Adrenal gland (tissue), 12 donors: ENCODE measurements around the gene CYS1. TPM values are rescaled to one million over a fixed set of nuclear protein-coding genes. Genes with fewer than 3 reads are reported as not detected.

Experiments used
- DNase-seq, 7 donors: peaks; one replicate each; pipeline ENCODE4 v3.0.0-alpha.2; 2019 to 2020
- H3K27ac ChIP-seq, 5 donors: fragments of 200-600 bp; sonication (generic) in 4 of 5; 1 replicate in 3 of 5; 2 replicates in 2 of 5; pipeline versions ENCODE4 v1.5.1 to v1.8.0; 2016 to 2020; ENCODE audit warnings: mild to moderate bottlenecking in 1 of 5
- H3K27me3 ChIP-seq: fragments of 200-600 bp; 2 replicates; pipeline ENCODE4 v1.8.0; 2021
- H3K36me3 ChIP-seq, 2 donors: fragments of 200-600 bp; replicated peaks in 1 of 2; 1 replicate in 1 of 2; 2 replicates in 1 of 2; pipeline versions ENCODE4 v1.5.1 to v1.8.0; 2018 to 2022
- H3K4me1 ChIP-seq, 2 donors: fragments of 200-600 bp; replicated peaks in 1 of 2; 1 replicate in 1 of 2; 2 replicates in 1 of 2; pipeline versions ENCODE4 v1.5.1 to v1.8.0; 2018 to 2021
- H3K4me3 ChIP-seq, 4 donors: fragments of 200-600 bp; sonication (generic) in 3 of 4; one replicate each; pipeline ENCODE4 v1.5.1; 2016 to 2018
- H3K9me3 ChIP-seq, 3 donors: fragments of 200-600 bp; sonication (generic) in 1 of 3; replicated peaks in 1 of 3; 1 replicate in 2 of 3; 2 replicates in 1 of 3; pipeline versions ENCODE4 v1.5.1 to v1.8.0; 2016 to 2021
- CTCF ChIP-seq, 6 experiments: fragments of 450-650 bp in 4 of 6; fragments of 200-600 bp in 2 of 6; sonication (generic) in 1 of 6; IDR thresholded peaks; 1 replicate in 5 of 6; 2 replicates in 1 of 6; pipeline versions ENCODE4 v1.5.1 to v1.8.0; 2016 to 2021; ENCODE audit warnings: antibody characterized with exemption in 6 of 6, mild to moderate bottlenecking in 2 of 6, moderate library complexity in 1 of 6
- POLR2A ChIP-seq, 2 donors: fragments of 450-650 bp; IDR thresholded peaks; one replicate each; pipeline ENCODE4 v1.6.1; 2017; ENCODE audit warnings: antibody characterized with exemption in 2 of 2, mild to moderate bottlenecking in 2 of 2, moderate library complexity in 1 of 2
- WGBS, 4 donors: extraction: QIAGEN DNeasy Blood & Tissue Kit in 2 of 4; methylation state at CpG; one replicate each; pipeline versions ENCODE4 v1.1.5 to v1.1.7; 2013 to 2017; 5-methylcytosine and 5-hydroxymethylcytosine counted together
- intact Hi-C, 2 donors: fragments of 100-400 bp; cut with DNase I; formaldehyde crosslinking; loops; one replicate each; pipeline versions ENCODE4 v1.14.1 to v1.15.0; 2022 to 2023
- polyA plus RNA-seq, 3 donors: library from polyadenylated mRNA; stranded (reverse); fragments of 200-250 nt in 2 of 3; fragments of 350-450 nt in 1 of 3; fragmentation: Illumina TruSeq in 1 of 3; extraction: RNeasy Lipid Tissue Mini Kit (QIAGEN cat#74804) in 1 of 3; gene quantifications; one replicate each; pipeline ENCODE4 v1.2.3, GENCODE V29; 2013 to 2014
- total RNA-seq, 9 donors: library from RNA; depleted of rRNA in 4 of 9; stranded (reverse); fragments of >200 nt in 4 of 9; fragments of 120-200 nt in 1 of 9; fragmentation: NEBNext Ultra II Directional in 1 of 9; extraction: Animal tissue kit (Norgen Biotek cat#: 25700) in 1 of 9; gene quantifications; one replicate each; pipeline versions ENCODE4 v1.1.0 to v1.2.4, GENCODE V29; 2013 to 2023
- donor health status: healthy with polysubstance abuse.
- donor health status: Bipolar disorder and iron deficiency.
- donor health status: DM: yes; HTN: yes; CAD: no.
- donor health status: DM: no; HTN: no; CAD: no.
- donor health status: DM: no; HTN: no; CAD: no.
- donor health status: DM: yes; HTN: yes; CAD: no.

The CYS1 gene
- total and polyA plus RNA-seq, 12 donors, result 0.05 to 3.6 (median 1.1) TPM

- WGBS, 4 donors, result 79 to 90% (median 90%) methylated on average over 6 of the region's 6 CpGs
- intact Hi-C loops, result loop anchor here (2.0 to 10.0 kb wide), 3 partner anchors 309 to 539 kb away; no protein-coding TSS in a partner anchor
- Histone ChIP-seq H3K27ac (no peak overlapping the region), H3K4me1 (peaks cover 6 to 21% of the 10 kb centered on the region in 2 donors), H3K9me3 (no peaks in the 10 kb centered on the region), H3K27me3 (peaks cover 11% of the 10 kb centered on the region), H3K4me3 (no peak overlapping the region), H3K36me3 (no peaks in the 10 kb centered on the region)
- TF ChIP-seq POLR2A (IDR thresholded peaks at IDR 0.05) (no peak), CTCF (IDR thresholded peaks at IDR 0.05) (no peak)
- no peak for DNase-seq
Observed at GRCh38 chr2:10125842-10126631, 45.8 kb upstream of the CYS1 start.

- H3K4me3 ChIP-seq, result no peak overlapping the region
- no peaks in the 10 kb centered on the region for H3K9me3 ChIP-seq
- 8 to 14% (median 9%) methylated on average over 5 of the region's 5 CpGs for WGBS, 4 donors
- H3K4me1 ChIP-seq, result peaks cover 6 to 25% of the 10 kb centered on the region in 2 donors
- DNase-seq, result peak in 5 of 7 donors; percentile 46 to 63 (median 51)
- intact Hi-C loops, result loop anchor here (2.0 to 10.0 kb wide), 4 partner anchors 288 to 540 kb away; no protein-coding TSS in a partner anchor
- H3K27me3 ChIP-seq, result peaks cover 11% of the 10 kb centered on the region
- no peaks in the 10 kb centered on the region for H3K36me3 ChIP-seq
- TF ChIP-seq CTCF (IDR thresholded peaks at IDR 0.05) (peak; percentile 47 to 83 (median 70)), POLR2A (IDR thresholded peaks at IDR 0.05) (no peak)
- no peak overlapping the region for H3K27ac ChIP-seq
Observed at GRCh38 chr2:10124538-10125045, 44.4 kb upstream of the CYS1 start.

- intact Hi-C loops, result loop anchor here (5.0 to 10.0 kb wide), 2 partner anchors 289 to 542 kb away; no protein-coding TSS in a partner anchor
- TF ChIP-seq POLR2A (IDR thresholded peaks at IDR 0.05) (no peak), CTCF (IDR thresholded peaks at IDR 0.05) (no peak)
- Histone ChIP-seq H3K4me1 (peaks cover 6 to 25% of the 10 kb centered on the region in 2 donors), H3K4me3 (peak overlapping the region in 1 of 4 donors; percentile 59), H3K9me3 (no peaks in the 10 kb centered on the region), H3K27ac (no peak overlapping the region), H3K36me3 (no peaks in the 10 kb centered on the region), H3K27me3 (peaks cover 11% of the 10 kb centered on the region)
- WGBS, 4 donors, result 5 to 7% (median 7%) methylated on average over 18 of the region's 18 CpGs
- DNase-seq, result no peak
Observed at GRCh38 chr2:10123281-10123680, 43.1 kb upstream of the CYS1 start.

- H3K4me1 ChIP-seq, result peaks cover 6 to 25% of the 10 kb centered on the region in 2 donors
- no peaks in the 10 kb centered on the region for H3K9me3 ChIP-seq
- no peak within 1 kb of the TSS for H3K27ac ChIP-seq
- 1 to 2% (median 1%) methylated on average over 13 to 81 of the region's 81 CpGs for WGBS, 4 donors
- H3K36me3 ChIP-seq, result no peaks in the 10 kb centered on the region
- TF ChIP-seq CTCF (IDR thresholded peaks at IDR 0.05), result no peak
- no peak for TF ChIP-seq POLR2A (IDR thresholded peaks at IDR 0.05)
- peak within 1 kb of the TSS in 2 of 4 donors; percentile 24 to 59 for H3K4me3 ChIP-seq
- peak; percentile 91 to 95 (median 94) for DNase-seq
- intact Hi-C loops, result loop anchor here (5.0 to 10.0 kb wide), 2 partner anchors 290 to 542 kb away; no protein-coding TSS in a partner anchor
- H3K27me3 ChIP-seq, result peaks cover 11% of the 10 kb centered on the region
Observed at GRCh38 chr2:10122500-10123280, 42.5 kb upstream of the CYS1 start, which contains the start of gene RRM2. RRM2 (plus strand) TSS chr2:10122739; CDS start chr2:10122799, 60 bp downstream.
